GM18870 (cell line): ENCODE data around the gene RWDD4.
"Not testable (repeated sequence)": the region's sequence is repeated elsewhere in the genome, so short reads cannot be mapped to it uniquely, and the experiment has no call there.

Experiments
- ATAC-seq: cut with Tn5 transposase; IDR thresholded peaks from one replicate; pipeline ENCODE4 v1.9.1; 2021; ENCODE audit warnings: moderate library complexity; ENCODE audit not compliant: unreplicated experiment

RWDD4 gene

DNA sequence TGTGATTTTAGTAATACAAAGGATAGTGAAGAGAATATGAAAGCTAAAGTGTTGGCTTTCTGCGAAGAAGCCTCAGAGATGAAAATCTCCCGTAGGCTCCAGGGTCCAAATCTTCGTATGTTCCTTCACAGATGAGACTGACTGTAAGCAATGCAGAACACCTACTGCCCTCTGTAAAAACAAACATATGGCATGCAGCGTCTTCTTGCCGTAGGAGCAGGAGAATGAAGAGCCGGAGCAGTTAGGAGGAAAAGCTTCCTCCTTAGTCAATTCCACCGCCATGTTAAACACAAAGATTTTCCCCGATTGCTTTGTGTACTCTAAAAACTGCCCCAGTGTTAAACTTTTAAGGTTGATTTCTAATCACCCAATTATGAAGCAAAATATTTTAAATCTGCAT lies 22.5 kb downstream of the RWDD4 start:
- ATAC-seq: no peak

DNA sequence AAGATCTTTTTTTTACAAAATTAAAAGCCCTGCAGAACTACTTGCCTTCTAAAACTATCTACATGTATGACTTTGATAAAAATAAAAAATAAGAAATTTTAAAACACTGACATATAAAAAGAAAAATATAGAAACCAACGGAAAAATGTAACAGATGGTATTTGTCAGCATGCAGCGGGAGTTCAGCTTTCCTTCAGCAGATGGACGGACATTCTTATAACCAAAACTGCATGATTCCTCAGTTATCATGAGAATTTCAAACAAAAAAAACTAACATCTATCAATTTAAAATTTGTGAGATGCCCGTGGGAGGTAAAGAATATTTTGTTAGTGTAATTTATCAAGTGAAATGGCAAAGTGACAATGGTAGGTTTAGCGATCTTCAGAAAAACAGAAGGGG lies 23.2 kb downstream of the RWDD4 start:
- no peak for ATAC-seq

DNA sequence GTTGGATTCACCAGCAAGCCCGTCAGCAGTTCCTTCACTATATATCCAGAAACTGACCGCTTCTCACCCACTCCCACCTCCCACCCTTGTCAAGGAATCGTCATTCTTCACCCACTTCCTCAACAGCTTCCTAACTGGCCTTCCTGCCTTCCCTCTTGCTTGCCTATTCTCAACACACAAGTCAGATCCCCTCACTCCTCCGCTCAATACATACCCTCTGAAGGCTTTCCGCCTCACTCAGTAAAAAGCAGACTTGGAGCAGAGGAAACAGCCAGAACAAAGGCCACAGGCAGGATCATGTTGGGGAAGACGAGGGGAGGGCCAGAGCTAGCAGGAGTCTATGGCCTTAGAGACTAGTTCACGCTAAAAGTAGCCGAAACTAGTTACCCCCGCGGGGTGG lies 23.7 kb downstream of the RWDD4 start:
- no peak for ATAC-seq

DNA sequence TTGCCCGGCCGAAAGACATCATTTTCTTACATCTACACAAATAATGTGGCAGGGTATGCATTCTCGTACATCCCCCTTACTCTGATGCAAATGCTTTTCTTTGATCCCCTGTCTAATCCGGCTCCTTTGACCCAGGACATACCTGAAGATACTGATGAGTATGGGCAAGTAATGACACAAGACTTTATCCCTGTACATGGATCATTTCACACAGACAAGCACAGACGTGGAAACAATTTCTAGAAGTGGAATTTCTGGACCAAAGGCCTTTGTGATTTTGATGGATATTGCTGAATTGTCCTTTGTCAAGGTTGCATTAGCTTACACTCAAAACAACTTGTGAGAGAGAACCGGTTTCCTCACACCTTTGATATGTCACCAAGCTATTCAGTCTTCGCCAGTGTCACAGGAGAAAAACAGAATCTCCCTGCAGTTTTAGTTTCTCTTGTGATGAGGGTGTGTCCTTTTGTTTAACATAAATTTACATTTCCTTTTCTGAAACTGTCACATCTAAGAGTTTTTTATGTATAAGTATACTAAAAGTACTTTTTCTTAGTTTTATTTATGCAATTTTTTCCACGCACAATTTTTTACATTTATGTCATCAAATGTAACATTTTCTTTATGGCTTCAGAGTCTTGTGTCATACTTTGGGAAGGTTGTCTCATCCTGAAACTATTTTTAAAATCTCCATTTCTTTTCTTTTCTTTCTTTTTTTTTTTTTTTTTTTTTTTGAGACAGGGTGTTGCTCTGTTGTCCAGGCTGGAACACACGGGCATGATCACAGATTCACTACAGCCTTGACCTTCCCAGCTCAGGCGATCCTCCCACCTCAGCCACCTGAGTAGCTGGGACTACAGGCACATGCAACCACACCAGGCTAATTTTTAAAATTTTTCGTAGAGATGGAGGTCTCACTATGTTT lies 25.2 kb downstream of the RWDD4 start:
- no peak for ATAC-seq

DNA sequence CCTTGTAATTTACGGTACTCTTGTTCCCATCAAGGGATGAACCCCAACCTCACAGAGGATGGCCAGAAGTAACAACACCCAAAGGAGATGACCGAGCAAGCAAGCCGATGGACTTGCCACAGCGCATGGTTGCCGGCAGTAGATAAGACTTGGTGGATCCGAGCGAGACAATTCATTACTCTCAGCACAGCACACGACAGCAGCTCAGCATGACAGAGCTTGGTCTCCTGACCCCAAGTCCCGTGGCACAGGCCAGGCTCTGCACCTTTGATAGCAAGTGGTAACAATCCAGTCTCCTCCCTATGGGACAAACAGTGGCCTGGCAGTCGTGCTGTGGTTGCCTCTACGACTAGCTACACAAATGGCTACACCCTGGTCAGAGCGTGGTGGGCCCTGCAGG lies 26.3 kb downstream of the RWDD4 start:
- no peak for ATAC-seq

DNA sequence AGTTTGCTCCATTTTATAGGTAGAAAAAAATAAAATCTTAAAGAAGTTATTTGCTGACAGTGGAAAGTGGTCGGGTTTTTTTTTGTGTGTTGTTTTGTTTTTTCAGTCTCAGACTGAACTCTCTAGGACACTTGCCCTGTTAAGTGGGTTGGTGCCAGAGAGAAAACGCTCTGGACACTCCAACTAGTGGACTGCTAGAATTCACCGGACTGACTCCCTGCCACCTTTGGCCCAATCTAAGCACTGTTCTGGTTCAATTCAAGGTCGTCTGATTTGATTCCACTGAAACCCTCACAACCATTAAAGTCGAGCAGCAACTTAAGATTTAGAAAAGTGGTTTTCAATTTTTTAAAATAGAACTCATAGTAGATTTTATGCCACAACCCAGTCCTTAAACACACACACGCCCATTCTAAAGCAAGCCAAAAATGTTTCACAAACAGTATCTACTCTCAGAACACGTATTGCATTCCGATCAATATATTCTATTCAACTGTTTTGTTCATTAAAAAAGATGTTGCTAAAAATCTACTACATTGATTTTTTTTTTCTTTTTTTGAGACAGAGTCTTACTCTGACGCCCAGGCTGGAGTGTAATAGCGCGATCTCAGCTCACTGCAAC lies 27.3 kb downstream of the RWDD4 start:
- no peak for ATAC-seq

DNA sequence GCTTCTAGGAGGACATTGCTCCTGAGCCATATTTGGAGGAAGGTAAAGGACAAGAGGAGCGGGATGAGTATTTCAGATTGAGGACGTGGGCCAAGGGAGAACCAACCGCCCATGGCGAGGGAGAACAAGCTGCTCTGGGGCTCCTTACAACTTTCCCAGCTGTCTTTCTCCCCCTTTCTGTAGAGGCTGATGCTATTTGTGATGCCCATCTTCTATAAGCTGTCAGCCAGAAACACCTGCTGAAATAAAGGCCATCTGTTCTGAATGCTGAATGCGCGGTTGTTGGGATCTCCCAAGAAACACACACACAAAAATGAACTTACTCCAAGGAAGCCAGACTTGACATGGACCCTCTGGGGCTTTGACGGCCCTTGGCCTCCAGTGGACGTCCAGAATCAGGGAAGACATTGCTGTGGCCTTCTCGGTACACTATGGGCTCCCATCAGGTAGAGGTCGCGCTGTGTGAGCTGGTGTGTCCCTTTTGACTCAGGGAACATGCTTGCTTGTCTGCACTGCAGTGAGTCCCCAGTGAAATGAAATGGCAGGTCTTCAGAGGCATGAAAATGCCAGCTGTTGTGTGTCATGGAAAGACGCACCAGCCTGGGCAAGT lies 30.9 kb downstream of the RWDD4 start:
- no peak for ATAC-seq

DNA sequence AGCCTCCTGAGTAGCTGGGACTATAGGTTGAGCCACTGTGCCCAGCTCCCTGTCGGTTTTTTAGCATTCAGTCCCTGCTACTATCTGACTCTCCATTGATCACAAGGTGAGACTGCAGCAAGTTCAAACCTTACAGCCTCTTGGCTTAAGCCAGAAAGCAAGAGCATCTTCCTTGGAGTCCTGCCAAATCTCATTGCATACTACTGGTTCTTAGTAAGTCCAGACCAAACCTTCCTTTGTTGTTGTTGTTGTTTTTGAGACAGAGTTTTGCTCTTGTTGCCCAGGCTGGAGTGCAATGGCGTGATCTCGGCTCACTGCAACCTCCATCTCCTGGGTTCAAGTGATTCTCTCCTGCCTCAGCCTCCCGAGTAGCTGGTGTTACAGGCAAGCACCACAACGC lies 31.7 kb downstream of the RWDD4 start:
- ATAC-seq: not testable (repeated sequence)

DNA sequence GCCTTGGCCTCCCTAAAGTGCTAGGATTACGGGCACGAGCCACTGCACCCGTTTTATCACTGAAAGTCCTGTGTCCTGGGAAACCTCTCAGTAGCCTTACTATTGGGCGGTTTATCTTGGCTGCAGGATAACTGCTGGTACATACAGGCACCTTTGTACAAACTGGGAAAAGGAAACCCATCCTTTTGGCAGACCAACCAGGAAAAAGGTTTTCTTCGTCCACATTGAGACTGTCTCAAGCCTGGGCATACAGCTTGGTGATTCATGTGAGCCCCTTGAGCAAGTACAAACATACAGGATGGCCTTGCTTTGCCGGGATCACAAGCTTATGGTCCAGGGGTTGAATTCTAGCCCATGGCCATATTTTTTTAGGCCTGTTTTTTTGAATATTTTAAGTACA lies 32.8 kb downstream of the RWDD4 start:
- no peak for ATAC-seq

DNA sequence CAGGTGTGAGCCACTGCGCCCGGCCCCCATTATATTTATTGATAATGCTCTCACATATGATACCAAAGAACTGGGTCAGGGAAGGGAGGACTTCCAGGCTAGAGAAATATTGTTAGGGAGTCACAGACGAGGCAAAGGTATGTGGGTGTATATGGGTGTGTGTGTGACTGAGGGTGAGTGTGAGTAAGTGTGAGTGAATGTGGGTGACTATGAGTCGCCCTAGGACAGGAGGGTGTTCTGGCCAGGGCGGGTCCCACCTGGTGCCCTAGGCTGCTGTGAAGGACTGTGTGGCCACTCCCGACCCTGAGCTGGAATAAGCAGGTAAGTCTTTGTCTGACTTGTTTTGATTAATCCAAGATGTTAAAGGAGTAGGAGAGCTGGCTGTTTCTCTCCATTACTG lies 34.4 kb downstream of the RWDD4 start:
- no peak for ATAC-seq

DNA sequence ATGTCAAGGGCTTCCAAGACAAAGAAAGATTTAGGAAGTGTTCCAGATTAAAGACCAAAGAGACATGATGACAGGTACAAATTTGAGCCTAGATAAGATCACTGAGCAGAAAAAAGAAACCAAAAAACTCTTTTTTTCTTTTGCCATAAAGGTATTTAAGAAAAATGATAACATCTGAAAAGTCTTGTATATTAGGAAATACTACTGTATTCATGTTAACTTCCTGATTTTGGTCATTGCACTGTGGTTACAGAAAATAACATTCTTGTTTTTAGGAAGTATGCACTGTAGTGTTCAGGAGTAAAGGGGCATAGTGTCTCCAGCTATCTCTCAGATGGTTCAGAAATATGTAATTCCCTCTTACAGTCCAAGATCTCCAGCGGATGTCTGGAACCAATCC lies 37.1 kb downstream of the RWDD4 start:
- no peak for ATAC-seq

DNA sequence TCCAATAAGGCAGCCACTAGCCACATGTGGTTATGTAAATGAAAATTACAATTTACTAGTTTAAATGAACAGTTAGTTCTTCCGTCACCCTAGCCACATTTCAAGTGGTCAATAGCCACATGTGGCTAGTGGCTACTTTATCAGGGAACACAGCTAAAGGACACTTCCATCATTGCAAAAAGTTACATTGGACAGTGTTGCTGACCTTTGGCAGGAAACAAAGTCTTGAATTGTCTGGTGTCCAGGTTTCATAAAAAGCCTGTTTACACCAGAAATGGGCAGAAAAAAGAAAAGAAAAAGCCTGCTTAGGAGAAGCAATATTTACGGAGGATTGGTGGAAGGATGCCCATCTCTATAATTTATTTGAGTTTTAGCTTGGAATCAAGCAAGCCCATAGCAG lies 38.6 kb downstream of the RWDD4 start:
- ATAC-seq: no peak

DNA sequence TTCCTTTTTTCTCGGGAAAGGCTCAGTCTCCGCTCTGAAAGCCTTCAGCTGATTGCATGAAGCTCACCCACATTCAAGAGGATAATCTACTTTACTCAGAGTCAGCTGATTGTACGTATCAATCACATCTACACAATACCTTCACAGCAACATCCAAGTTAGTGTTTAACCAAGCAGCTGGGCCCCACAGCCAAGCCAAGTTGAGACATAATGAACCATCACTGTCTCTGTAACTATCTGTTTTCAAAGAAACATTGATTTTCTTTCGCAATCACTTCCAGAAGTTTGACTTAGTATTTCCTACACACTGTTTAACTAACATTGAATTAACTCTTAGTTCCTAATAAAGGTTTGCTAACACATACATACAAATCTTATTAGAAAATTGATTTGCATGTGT lies 40.3 kb downstream of the RWDD4 start:
- no peak for ATAC-seq

DNA sequence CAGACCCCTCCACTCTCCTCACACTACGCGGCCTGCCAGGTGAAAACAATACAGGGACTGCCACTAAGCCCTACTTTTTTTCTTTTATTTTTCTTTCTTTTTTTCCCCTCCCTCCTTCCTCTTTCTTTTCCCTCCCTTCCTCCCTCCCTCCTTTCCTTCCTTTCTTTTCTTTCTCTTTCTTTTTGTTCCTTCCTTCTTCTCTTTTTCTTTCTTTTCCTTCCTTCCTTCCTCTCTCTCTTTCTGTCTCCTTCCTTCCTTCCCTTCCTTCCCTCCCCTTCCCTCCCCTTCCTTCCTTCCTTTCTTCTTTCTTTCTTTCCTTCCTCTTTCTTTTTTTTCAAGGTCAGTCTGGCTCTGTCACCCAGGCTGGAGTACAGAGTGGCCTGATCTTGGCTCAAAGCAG lies 41.9 kb downstream of the RWDD4 start:
- no peak for ATAC-seq

DNA sequence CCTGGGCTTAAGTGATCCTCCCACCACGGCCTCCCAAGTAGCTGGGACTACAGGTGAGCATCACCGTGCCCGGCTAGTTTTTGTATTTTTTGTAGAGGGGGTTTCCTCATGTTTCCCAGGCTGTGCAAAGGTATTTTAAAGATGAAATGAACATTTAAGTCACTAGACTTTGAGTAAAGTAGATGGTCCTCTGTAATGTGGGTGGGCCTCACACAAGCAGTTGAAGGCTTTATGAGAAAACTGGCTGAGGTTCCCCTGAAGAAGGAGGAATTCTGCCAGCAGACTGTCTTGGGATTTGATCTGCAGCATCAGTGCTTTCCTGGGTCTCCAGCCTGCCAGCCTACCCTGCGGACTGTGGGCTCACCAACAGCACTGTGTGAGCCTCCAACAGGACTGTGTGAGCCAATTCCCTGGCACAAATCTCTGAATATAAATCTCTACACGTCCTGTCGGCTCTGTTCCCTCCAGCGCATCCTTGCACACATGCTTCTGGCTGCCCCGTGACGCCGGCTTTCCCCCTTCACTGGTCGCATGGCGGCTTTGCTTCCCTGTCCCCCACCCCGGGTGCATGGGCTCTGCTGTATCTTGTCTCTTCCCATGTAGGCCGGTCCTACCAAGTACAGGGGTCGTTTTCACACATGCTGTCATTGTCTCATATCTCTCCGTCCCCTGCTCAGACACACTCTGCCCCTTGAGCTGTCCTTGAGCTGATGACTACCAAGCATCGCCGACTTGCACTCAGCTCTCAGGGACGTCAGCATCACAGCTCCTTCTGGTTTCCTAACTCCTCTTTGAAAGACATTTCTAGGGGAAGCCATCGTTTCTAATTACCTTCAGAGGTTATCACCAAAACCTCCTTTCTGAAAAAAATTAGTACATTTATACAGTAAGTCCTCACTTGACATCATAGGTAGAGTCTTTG lies 46.4 kb downstream of the RWDD4 start:
- ATAC-seq: no peak

DNA sequence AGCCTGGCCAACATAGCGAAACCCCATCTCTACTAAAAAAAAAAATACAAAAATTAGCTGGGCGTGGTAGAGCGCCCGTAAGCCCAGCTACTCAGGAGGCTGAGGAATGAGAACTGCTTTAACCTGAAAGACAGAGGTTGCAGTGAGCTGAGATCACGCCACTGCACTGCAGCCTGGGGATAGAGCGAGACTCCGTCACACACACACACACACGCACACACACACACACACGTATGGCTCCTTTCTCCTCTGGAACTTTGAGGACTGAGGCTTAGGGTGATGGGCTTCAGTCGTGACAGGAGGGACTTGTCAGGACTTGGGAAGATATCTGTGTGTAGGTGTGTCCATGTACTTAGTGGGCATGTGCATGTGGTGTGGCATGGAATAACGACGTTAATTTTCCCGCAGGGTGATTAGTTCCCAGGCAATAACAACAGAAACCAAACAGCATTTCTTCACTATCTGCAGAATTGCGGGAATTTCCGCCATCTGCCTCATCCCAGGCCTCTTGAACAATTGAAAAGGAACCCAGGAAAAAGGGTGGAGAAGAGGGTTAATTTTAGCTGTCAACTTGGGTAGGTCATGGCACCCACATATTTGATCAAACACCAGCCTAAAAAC lies 47.7 kb downstream of the RWDD4 start:
- no peak for ATAC-seq

DNA sequence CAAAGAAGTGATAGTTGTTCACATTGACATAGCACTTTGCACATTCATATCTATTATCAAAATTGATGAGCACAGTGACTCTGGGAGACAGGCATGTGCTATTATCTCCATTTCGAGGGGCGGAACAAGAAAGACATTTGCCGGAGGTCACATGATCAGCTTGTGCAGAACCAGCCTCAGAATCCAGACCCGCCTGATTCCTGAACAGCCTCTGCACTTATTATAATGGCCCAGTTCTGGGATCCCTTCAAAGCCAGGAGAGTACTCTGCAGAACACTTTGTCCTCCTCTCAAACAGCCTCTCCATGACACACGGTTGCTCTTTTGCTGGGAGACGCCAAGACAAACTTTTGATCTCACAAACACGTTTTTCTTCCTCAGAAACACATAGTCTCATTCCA lies 48.4 kb downstream of the RWDD4 start:
- no peak for ATAC-seq

DNA sequence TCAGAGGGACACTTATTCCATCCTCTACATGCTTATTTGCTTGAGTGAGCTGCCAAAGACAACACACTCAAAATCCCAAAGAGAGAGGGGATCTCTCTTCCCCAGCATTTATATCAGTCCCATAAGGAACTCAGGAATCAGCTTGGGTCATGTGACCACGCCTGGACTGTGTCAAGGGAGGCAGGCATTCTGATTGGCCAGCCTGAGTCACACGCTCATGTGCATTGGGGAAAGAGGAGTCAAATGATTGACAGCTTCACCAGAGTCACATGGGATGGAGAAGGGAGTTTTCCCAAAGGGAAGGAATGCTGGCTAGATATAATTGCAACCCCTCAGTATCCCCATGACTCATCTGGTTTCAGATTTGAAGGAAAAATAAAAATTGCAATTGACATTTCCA lies 49.0 kb downstream of the RWDD4 start:
- no peak for ATAC-seq

DNA sequence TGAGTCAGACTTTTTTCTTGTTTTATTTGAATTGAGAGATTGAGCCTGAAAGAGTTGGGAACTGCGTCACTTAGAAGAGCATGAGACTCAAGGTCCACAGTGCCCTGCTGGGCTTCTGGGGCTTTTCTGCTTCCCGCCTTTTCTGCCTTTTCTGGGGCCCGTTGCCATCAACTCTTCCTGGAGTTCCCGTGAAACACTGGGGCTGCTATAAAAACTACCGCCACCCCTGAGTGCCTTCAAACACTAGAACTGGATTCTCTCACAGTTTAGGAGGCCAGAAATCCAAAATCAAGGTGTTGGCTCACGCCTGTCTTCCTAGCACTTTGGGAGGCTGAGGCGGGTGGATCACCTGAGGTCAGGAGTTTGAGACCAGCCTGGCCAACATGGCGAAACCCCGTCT lies 49.8 kb downstream of the RWDD4 start:
- no peak for ATAC-seq

DNA sequence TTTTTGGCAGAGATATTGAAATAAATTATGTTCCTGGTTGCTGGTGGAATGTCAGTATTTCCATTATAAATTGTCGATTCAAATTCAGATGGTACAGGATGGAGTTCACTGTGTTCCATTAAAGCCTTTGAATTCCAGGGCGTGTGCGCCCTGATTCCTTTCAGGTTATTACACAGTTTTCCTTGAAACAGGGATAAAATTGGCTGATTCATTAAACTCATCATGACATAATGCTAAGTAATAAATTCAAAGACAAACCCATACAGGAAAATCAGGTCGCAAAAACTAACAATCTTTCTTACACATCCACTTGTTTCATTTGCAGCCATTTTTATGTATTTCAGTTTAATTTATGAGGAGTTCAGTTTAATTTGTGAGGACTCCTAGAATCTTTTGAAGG lies 51.1 kb downstream of the RWDD4 start:
- ATAC-seq: no peak

DNA sequence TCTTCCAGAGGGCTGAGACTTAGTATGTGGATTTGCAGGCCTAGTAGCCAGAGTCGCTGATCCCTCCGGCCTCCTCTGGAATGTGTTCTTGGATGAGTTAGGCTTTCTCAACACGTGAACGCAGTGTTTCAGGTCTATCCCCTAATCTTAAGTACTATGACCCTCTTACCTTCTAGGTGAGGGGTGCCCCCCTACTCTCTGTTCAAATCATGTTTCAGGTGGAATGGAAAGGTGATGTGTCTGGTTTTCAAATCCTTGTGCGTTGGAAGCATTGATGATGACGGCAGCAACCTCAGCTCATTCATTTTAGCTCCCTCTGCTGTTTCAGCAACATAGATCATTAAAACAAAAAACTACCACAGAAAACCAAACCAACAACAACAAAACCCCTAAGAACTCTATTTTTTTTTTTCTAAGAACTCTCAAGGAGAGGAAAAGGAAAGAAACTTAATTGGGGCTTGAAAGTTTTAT lies 56.4 kb downstream of the RWDD4 start:
- ATAC-seq: no peak
